PC-3 (cell line): Measurements from ENCODE around the gene CCDC93. TPM values are rescaled to one million over a fixed set of nuclear protein-coding genes. Genes with fewer than 3 reads are reported as not detected.
"Not testable (repeated sequence)": the region's sequence is repeated elsewhere in the genome, so short reads cannot be mapped to it uniquely, and the experiment has no call there.

Experiments
- ATAC-seq: fragments of 200-7000 bp; cut with Tn5 transposase; 2 replicates; pipeline ENCODE4 v1.9.1; 2020; ENCODE audit warnings: mild to moderate bottlenecking, moderate library complexity
- BruUV-seq: library from RNA; stranded (reverse); fragments of 400-500 nt; replicated peaks from 2 replicates; lab custom pipeline; 2021; lab: Mats Ljungman, UMichigan
- CTCF ChIA-PET: fragments of 300-600 bp; sonication (Branson Sonifier 250); formaldehyde crosslinking; loops from one replicate; lab custom pipeline; 2022; ENCODE audit warnings: antibody characterized with exemption; lab: Charles Lee
- POLR2A ChIA-PET: fragments of 300-600 bp; sonication (Branson Sonifier 250); formaldehyde crosslinking; loops from one replicate; lab custom pipeline; 2022; ENCODE audit warnings: antibody characterized with exemption; ENCODE audit not compliant: unreplicated experiment; lab: Charles Lee
- DNase-seq: peaks from one replicate; pipeline ENCODE4 v3.0.0-alpha.2; 2015
- H2AFZ ChIP-seq: fragments of 300-600 bp; sonication (generic); 2 replicates; pipeline ENCODE4 v1.6.0; 2016; ENCODE audit warnings: antibody characterized with exemption, low read length
- H3F3A ChIP-seq: fragments of 300-600 bp; sonication (generic); one replicate; pipeline ENCODE4 v1.6.0; 2017; ENCODE audit warnings: antibody characterized with exemption, low read length, control low read depth, mild to moderate bottlenecking; ENCODE audit not compliant: unreplicated experiment
- H3K27ac ChIP-seq: fragments of 300-600 bp; sonication (generic); 2 replicates; pipeline ENCODE4 v1.5.1; 2016; ENCODE audit warnings: mild to moderate bottlenecking, low read length
- H3K27me3 ChIP-seq: fragments of 300-600 bp; sonication (generic); 2 replicates; pipeline ENCODE4 v1.6.1; 2016; ENCODE audit warnings: low read length, mixed read lengths
- H3K36me3 ChIP-seq: fragments of 300-600 bp; sonication (generic); 2 replicates; pipeline ENCODE4 v1.6.1; 2016; ENCODE audit warnings: low read depth, mixed run types, low read length, mixed read lengths
- H3K4me1 ChIP-seq: fragments of 300-600 bp; sonication (generic); 2 replicates; pipeline ENCODE4 v1.5.1; 2016; ENCODE audit warnings: low read length; ENCODE audit not compliant: insufficient read depth
- H3K4me2 ChIP-seq: fragments of 300-600 bp; sonication (generic); 2 replicates; pipeline ENCODE4 v1.6.0; 2016; ENCODE audit warnings: low read length
- H3K4me3 ChIP-seq: fragments of 300-600 bp; sonication (generic); 2 replicates; pipeline ENCODE4 v1.5.1; 2016; ENCODE audit warnings: mild to moderate bottlenecking, low read length, mixed read lengths
- H3K79me2 ChIP-seq: fragments of 300-600 bp; sonication (generic); 2 replicates; pipeline ENCODE4 v1.6.1; 2017; ENCODE audit warnings: low read length, mixed read lengths
- H3K9ac ChIP-seq: fragments of 300-600 bp; sonication (generic); 2 replicates; pipeline ENCODE4 v1.6.0; 2016; ENCODE audit warnings: mild to moderate bottlenecking, low read length
- H3K9me2 ChIP-seq: fragments of 300-600 bp; sonication (generic); replicated peaks from 2 replicates; pipeline ENCODE4 v1.6.1; 2016; ENCODE audit warnings: mixed run types, low read length, mixed read lengths
- H3K9me3 ChIP-seq: fragments of 300-600 bp; sonication (generic); 2 replicates; pipeline ENCODE4 v1.6.1; 2016; ENCODE audit warnings: low read length, mixed read lengths
- H4K20me1 ChIP-seq: fragments of 300-600 bp; sonication (generic); 2 replicates; pipeline ENCODE4 v1.6.1; 2016; ENCODE audit warnings: low read length, mixed read lengths
- CTCF ChIP-seq: fragments of 300-600 bp; sonication (generic); conservative IDR thresholded peaks from 2 replicates; pipeline ENCODE4 v1.5.1; 2017; ENCODE audit warnings: antibody characterized with exemption, low read depth, mild to moderate bottlenecking, low read length
- EZH2 ChIP-seq: fragments of 300-600 bp; sonication (generic); IDR thresholded peaks from one replicate; pipeline ENCODE4 v1.6.1; 2017; ENCODE audit warnings: antibody characterized with exemption, mild to moderate bottlenecking, low read length; ENCODE audit not compliant: unreplicated experiment
- EZH2phosphoT487 ChIP-seq: fragments of 300-600 bp; sonication (generic); IDR thresholded peaks from 2 replicates; pipeline ENCODE4 v1.6.1; 2018; ENCODE audit warnings: mild to moderate bottlenecking, antibody characterized with exemption, low read length, borderline replicate concordance
- intact Hi-C: fragments of 100-400 bp; cut with micrococcal nuclease; formaldehyde crosslinking; loops from 2 replicates; pipeline ENCODE4 v1.9.0; 2023
- total RNA-seq: library from RNA; depleted of rRNA; stranded (reverse); fragments of >200 nt; gene quantifications from 2 replicates; pipeline ENCODE4 v1.2.3, GENCODE V29; 2014

Gene CCDC93
- total RNA-seq, 1 experiment from 2014 or later: 14.0 TPM

- no peak overlapping the region for H2AFZ ChIP-seq
- no peak overlapping the region for H3K27ac ChIP-seq
- POLR2A ChIA-PET: no interaction called here
- no TSS peak for BruUV-seq
- DNase-seq (no peak), ATAC-seq (no peak)
- H3K9me3 ChIP-seq: no peaks in the 10 kb centered on the region
- CTCF ChIA-PET: no interaction called here
- no peaks in the 10 kb centered on the region for H3F3A ChIP-seq
- no peak overlapping the region for H3K4me2 ChIP-seq
- no peaks in the 10 kb centered on the region for H3K27me3 ChIP-seq
- no peaks in the 10 kb centered on the region for H3K9me2 ChIP-seq
- TF ChIP-seq EZH2phosphoT487 (no peak), CTCF (no peak), EZH2 (no peak)
- no peaks in the 10 kb centered on the region for H3K79me2 ChIP-seq
- intact Hi-C loops: no loop called here
- H3K4me1 ChIP-seq: 0 out of 2 replicates have a peak, but pooled peaks cover 4% of the 10 kb centered on the region
- H3K4me3 ChIP-seq: no peak overlapping the region
- peaks cover 44% of the 10 kb centered on the region for H3K36me3 ChIP-seq
- H4K20me1 ChIP-seq: no peaks in the 10 kb centered on the region
- H3K9ac ChIP-seq: no peak overlapping the region
These were observed 82.6 kb downstream of the CCDC93 start for GRCh38 chr2:117931266-117931665.

GRCh38 chr2:117930775-117931174 lies 83.1 kb downstream of the CCDC93 start:
- Histone ChIP-seq H4K20me1 (no peaks in the 10 kb centered on the region), H3K4me2 (no peak overlapping the region)

GRCh38 chr2:117923471-117923870 lies 90.4 kb downstream of the CCDC93 start:
- H3K4me3 ChIP-seq, ATAC-seq, H3K9ac ChIP-seq, H4K20me1 ChIP-seq, DNase-seq, intact Hi-C loops, H3K27ac ChIP-seq, H3F3A ChIP-seq, H3K4me1 ChIP-seq, H3K9me2 ChIP-seq, H3K27me3 ChIP-seq, H3K4me2 ChIP-seq, BruUV-seq, H3K79me2 ChIP-seq, H3K9me3 ChIP-seq, H2AFZ ChIP-seq: not testable (repeated sequence)
- peaks cover 29% of the 10 kb centered on the region; the same call in 1 of the 2 replicates for H3K36me3 ChIP-seq
- ChIA-PET CTCF (interaction anchor here (1.0 kb wide), 1 partner anchor 109 kb away, joined by 3 read pairs; the partner anchor contains the start of gene DDX18), POLR2A (interaction anchor here (0.6 kb wide), 1 partner anchor 546 kb away, joined by 4 read pairs; no protein-coding TSS in a partner anchor)

More at GRCh38 chr2:117930775-117931174, 83.1 kb downstream of the CCDC93 start:
- CTCF ChIA-PET: no interaction called here
- H3K9ac ChIP-seq: no peak overlapping the region
- no TSS peak for BruUV-seq
- no peak overlapping the region for H3K4me3 ChIP-seq
- TF ChIP-seq EZH2 (no peak), EZH2phosphoT487 (no peak), CTCF (no peak)
- ATAC-seq (no peak), DNase-seq (no peak)
- POLR2A ChIA-PET: no interaction called here
- H3K4me1 ChIP-seq: 0 out of 2 replicates have a peak, but pooled peaks cover 4% of the 10 kb centered on the region
- no peaks in the 10 kb centered on the region for H3F3A ChIP-seq
- intact Hi-C loops: no loop called here
- no peak overlapping the region for H3K27ac ChIP-seq
- H3K9me2 ChIP-seq: no peaks in the 10 kb centered on the region
- no peaks in the 10 kb centered on the region for H3K27me3 ChIP-seq
- H3K79me2 ChIP-seq: no peaks in the 10 kb centered on the region
- peaks cover 41% of the 10 kb centered on the region for H3K36me3 ChIP-seq
- H3K9me3 ChIP-seq: no peaks in the 10 kb centered on the region
- no peak overlapping the region for H2AFZ ChIP-seq
